Progenitor cell of endocrine pancreas (in vitro differentiated cells): ENCODE data around the gene SEMA4C. TPM values are rescaled to one million over a fixed set of nuclear protein-coding genes. Genes with fewer than 3 reads are reported as not detected.

Source experiments
- DNase-seq: peaks from one replicate; pipeline ENCODE4 v3.0.0; 2021; ENCODE audit warnings: low spot score; ENCODE audit not compliant: unreplicated experiment
- H3K27ac Mint-ChIP-seq: 2 replicates; pipeline ENCODE4 v1.8.0; 2021; ENCODE audit warnings: mild to moderate bottlenecking, moderate library complexity, mixed read lengths
- H3K27me3 Mint-ChIP-seq: 2 replicates; pipeline ENCODE4 v1.8.0; 2021; ENCODE audit warnings: mixed read lengths
- H3K36me3 Mint-ChIP-seq: 2 replicates; pipeline ENCODE4 v1.8.0; 2022; ENCODE audit warnings: mixed read lengths; ENCODE audit not compliant: insufficient read depth
- H3K4me1 Mint-ChIP-seq: 2 replicates; pipeline ENCODE4 v1.8.0; 2021; ENCODE audit warnings: low read depth, mixed read lengths
- H3K4me3 Mint-ChIP-seq: 2 replicates; pipeline ENCODE4 v1.8.0; 2021; ENCODE audit warnings: low read depth, mild to moderate bottlenecking, moderate library complexity, mixed read lengths
- H3K9me3 Mint-ChIP-seq: 2 replicates; pipeline ENCODE4 v1.8.0; 2021; ENCODE audit warnings: low read depth, mixed read lengths
- total RNA-seq: library from RNA; stranded (reverse); gene quantifications from 2 replicates; pipeline ENCODE4 v1.2.1, GENCODE V29; 2021
- TF ChIP-seq, protein P1 (sequence below): fragments of 200-600 bp; sonication (generic); IDR thresholded peaks from one replicate; pipeline ENCODE4 v1.5.0; 2021; ENCODE audit warnings: antibody characterized with exemption, mild to moderate bottlenecking; ENCODE audit not compliant: unreplicated experiment

The SEMA4C gene
- total RNA-seq, 1 donor from 2014 or later: 75.0 TPM

DNA sequence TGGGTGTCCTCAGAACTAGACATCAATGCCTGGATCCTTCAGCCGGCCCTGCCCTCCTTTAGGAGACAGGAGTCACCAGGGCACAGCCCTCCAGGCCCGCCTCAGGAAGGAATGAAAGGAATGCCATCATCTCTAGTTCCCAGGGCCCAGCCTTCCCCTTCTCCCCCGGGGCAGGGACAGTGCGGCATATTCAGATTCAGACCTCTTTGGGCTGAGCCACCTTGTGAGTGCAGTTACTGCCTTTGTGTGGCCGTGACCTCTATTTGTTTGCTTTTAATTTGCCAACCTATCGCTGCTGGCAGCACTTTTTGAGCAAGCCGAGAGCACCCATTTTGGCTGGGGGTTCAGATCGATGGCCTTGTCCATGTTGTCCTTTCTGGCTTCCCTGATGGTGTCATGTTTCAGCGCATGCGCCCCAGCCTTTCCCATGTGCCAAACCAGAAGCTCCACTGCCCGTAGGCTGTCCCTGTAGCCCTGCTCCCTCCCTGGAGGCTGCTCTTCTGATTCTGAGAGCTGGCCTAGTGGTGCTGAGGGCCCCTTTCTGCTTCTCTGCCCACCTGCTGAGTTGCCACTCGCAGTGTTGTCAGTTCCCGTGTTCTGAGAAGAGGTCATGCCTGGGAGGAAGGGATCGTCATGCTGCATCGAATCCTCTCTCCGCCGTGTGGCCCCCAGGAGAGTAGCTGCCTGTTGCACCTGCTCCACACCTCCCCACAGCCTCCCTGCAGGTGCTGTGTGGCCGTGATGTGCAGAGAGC is 36.9 kb downstream of the SEMA4C start:
- Mint-ChIP-seq H3K4me3 (peak overlapping the region; percentile 33), H3K9me3 (no peaks in the 10 kb centered on the region), H3K4me1 (peaks cover 25% of the 10 kb centered on the region), H3K36me3 (peaks cover 25% of the 10 kb centered on the region), H3K27me3 (no peaks in the 10 kb centered on the region), H3K27ac (peak overlapping the region; percentile 99)
- TF ChIP-seq, protein P1, sequence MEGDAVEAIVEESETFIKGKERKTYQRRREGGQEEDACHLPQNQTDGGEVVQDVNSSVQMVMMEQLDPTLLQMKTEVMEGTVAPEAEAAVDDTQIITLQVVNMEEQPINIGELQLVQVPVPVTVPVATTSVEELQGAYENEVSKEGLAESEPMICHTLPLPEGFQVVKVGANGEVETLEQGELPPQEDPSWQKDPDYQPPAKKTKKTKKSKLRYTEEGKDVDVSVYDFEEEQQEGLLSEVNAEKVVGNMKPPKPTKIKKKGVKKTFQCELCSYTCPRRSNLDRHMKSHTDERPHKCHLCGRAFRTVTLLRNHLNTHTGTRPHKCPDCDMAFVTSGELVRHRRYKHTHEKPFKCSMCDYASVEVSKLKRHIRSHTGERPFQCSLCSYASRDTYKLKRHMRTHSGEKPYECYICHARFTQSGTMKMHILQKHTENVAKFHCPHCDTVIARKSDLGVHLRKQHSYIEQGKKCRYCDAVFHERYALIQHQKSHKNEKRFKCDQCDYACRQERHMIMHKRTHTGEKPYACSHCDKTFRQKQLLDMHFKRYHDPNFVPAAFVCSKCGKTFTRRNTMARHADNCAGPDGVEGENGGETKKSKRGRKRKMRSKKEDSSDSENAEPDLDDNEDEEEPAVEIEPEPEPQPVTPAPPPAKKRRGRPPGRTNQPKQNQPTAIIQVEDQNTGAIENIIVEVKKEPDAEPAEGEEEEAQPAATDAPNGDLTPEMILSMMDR: no peak
- peak; percentile 66 for DNase-seq

- Mint-ChIP-seq H3K4me1 (peaks cover 25% of the 10 kb centered on the region), H3K4me3 (no peak overlapping the region), H3K27ac (peak overlapping the region; percentile 99), H3K36me3 (peaks cover 25% of the 10 kb centered on the region), H3K9me3 (no peaks in the 10 kb centered on the region), H3K27me3 (no peaks in the 10 kb centered on the region)
- DNase-seq: no peak
- TF ChIP-seq, protein P1: no peak
Measured at GRCh38 chr2:96832408-96832753, 37.5 kb downstream of the SEMA4C start.

DNA sequence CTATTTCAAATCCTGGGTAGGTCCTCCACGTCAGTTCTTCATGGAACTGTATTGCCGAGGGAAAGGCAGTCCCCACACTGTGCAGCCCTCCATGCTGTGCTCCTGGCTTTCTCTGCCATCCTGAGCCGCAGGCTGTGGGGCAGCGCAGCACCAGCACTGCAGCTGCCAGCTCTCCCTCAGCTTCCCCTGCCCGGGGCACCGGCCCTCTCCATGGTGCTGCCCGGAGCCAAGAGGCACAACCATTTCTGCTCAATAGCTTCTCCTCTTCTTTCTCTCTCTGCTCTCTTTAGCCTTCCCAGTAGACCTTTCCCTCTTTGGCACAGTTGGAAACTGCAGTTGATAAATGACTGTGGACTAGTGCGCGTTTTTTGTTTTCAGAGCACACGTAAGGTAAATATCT is 38.2 kb downstream of the SEMA4C start:
- H3K36me3 Mint-ChIP-seq: peaks cover 25% of the 10 kb centered on the region

DNA sequence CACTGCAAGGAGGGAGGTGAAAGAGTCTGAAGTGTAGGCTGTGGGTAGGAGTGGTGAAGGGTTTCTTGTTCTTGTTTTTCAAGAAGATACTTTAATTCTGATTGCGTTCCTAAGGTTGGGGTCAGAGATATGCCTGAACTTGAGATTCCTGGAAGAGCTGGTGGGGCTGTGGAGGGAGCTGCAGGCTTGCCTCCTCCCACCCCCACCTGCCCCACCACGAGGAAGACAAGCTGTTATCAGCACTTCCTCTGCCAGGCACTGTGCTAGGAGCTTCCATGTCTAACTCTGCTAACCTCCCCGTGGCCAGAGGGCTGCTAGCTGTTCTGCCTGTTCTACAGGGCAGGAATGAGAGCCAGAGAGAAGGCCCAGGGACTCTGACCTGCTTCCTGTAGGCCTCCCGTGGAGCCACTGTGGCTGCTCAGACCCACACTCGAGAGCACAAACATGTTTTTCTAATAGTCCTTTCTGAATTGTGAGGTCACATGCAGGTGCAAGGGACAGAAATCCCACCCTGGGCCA is 39.8 kb downstream of the SEMA4C start:
- no peak for DNase-seq
- no peaks in the 10 kb centered on the region for H3K27me3 Mint-ChIP-seq
- TF ChIP-seq, protein P1: no peak
- peaks cover 25% of the 10 kb centered on the region for H3K4me1 Mint-ChIP-seq
- no peaks in the 10 kb centered on the region for H3K9me3 Mint-ChIP-seq
- H3K4me3 Mint-ChIP-seq: no peak overlapping the region
- H3K36me3 Mint-ChIP-seq: peaks cover 24% of the 10 kb centered on the region
- H3K27ac Mint-ChIP-seq: no peak overlapping the region

More for the DNA sequence above, 38.2 kb downstream of the SEMA4C start:
- H3K4me1 Mint-ChIP-seq: peaks cover 25% of the 10 kb centered on the region
- no peaks in the 10 kb centered on the region for H3K9me3 Mint-ChIP-seq
- H3K27me3 Mint-ChIP-seq: no peaks in the 10 kb centered on the region
- no peak overlapping the region for H3K4me3 Mint-ChIP-seq
- TF ChIP-seq, protein P1: no peak
- peak; percentile 35 for DNase-seq
- H3K27ac Mint-ChIP-seq: peak overlapping the region; percentile 87

GRCh38 chr2:96828874-96829273 is 41.0 kb downstream of the SEMA4C start:
- Mint-ChIP-seq H3K9me3 (no peaks in the 10 kb centered on the region), H3K4me1 (peaks cover 30% of the 10 kb centered on the region), H3K4me3 (no peak overlapping the region), H3K27me3 (no peaks in the 10 kb centered on the region), H3K27ac (no peak overlapping the region), H3K36me3 (peaks cover 24% of the 10 kb centered on the region)
- TF ChIP-seq, protein P1: no peak
- no peak for DNase-seq
